Heart right ventricle (tissue), 16 donors: ENCODE results near the gene BECN2. TPM values are rescaled to one million over a fixed set of nuclear protein-coding genes. Genes with fewer than 3 reads are reported as not detected.

Experiments used
- ATAC-seq, 8 donors: fragments of 200-7000 bp; cut with Tn5 transposase; one replicate each; pipeline ENCODE4 v1.9.1; 2020; ENCODE audit warnings: mild to moderate bottlenecking in 8 of 8, moderate library complexity in 8 of 8, moderate number of reproducible peaks in 1 of 8
- DNase-seq, 2 donors: peaks; one replicate each; pipeline ENCODE4 v3.0.0-alpha.2; 2020
- H3K27ac ChIP-seq, 10 donors: fragments of 200-600 bp; sonication (generic) in 2 of 10; one replicate each; pipeline versions ENCODE4 v1.5.0 to v1.8.0; 2020 to 2022; ENCODE audit warnings: mild to moderate bottlenecking in 3 of 10
- H3K27me3 ChIP-seq, 7 donors: fragments of 200-600 bp; one replicate each; pipeline ENCODE4 v1.8.0; 2021 to 2022; ENCODE audit warnings: mild to moderate bottlenecking in 2 of 7
- H3K36me3 ChIP-seq, 9 donors: fragments of 200-600 bp; sonication (generic) in 1 of 9; one replicate each; pipeline versions ENCODE4 v1.5.0 to v1.8.0; 2020 to 2022; ENCODE audit warnings: mild to moderate bottlenecking in 2 of 9
- H3K4me1 ChIP-seq, 9 donors: fragments of 200-600 bp; sonication (generic) in 1 of 9; one replicate each; pipeline versions ENCODE4 v1.5.0 to v1.8.0; 2020 to 2022; ENCODE audit warnings: mild to moderate bottlenecking in 4 of 9
- H3K4me3 ChIP-seq, 10 donors: fragments of 200-600 bp; sonication (generic) in 2 of 10; one replicate each; pipeline versions ENCODE4 v1.5.0 to v1.8.0; 2020 to 2022; ENCODE audit warnings: mild to moderate bottlenecking in 7 of 10, moderate library complexity in 2 of 10
- H3K9me3 ChIP-seq, 11 donors: fragments of 200-600 bp in 10 of 11; sonication (generic) in 2 of 11; one replicate each; pipeline versions ENCODE4 v1.5.0 to v1.8.0; 2013 to 2022; ENCODE audit warnings: mild to moderate bottlenecking in 2 of 11, control low read depth in 1 of 11, moderate library complexity in 1 of 11
- CTCF ChIP-seq, 9 donors: fragments of 200-600 bp; sonication (generic) in 2 of 9; IDR thresholded peaks; one replicate each; pipeline versions ENCODE4 v1.5.0 to v1.8.0; 2021 to 2022; ENCODE audit warnings: antibody characterized with exemption in 9 of 9, mild to moderate bottlenecking in 5 of 9, moderate library complexity in 1 of 9
- WGBS, 2 donors: extraction: QIAGEN DNeasy Blood & Tissue Kit; methylation state at CpG; one replicate each; pipeline ENCODE4 v1.1.7; 2013; ENCODE audit warnings: inconsistent platforms in 1 of 2; 5-methylcytosine and 5-hydroxymethylcytosine counted together
- intact Hi-C, 10 donors: fragments of 100-400 bp; cut with DNase I; formaldehyde crosslinking; loops; one replicate each; pipeline versions ENCODE4 v1.11.1 to v1.14.2; 2022
- polyA plus RNA-seq, 2 donors: library from polyadenylated mRNA; stranded (reverse); fragments of 200-250 nt; gene quantifications; one replicate each; pipeline ENCODE4 v1.2.3, GENCODE V29; 2013
- total RNA-seq, 10 donors: library from RNA; stranded (reverse); fragmentation: NEBNext Ultra II Directional in 3 of 10; extraction: Animal tissue kit (Norgen Biotek cat#: 25700) in 3 of 10; gene quantifications; one replicate each; pipeline versions ENCODE4 v1.2.1 to v1.2.4, GENCODE V29; 2021 to 2023
- donor health status: Arrhythmogenic right ventricular cardiomyopathy.
- donor health status: ischemic (EF 13 %, LVEDD 7.1; RV severe dilation, severe dysfunction).
- donor health status: healthy with polysubstance abuse.
- donor health status: DM: no; HTN: yes; CAD: no.
- donor health status: DM: no; HTN: no; CAD: no.
- donor health status: ischemic (EF 25% LVEDD 6.9; RV normal size, moderate dysfunction).
- donor health status: ischemic (EF 25% LVEDD 5.7; RV mildly dilated, moderate dysfunction).
- donor health status: healthy.
- donor health status: DM: yes; HTN: yes; CAD: no.
- donor health status: Ischemic cardiomyopathy.
- donor health status: ischemic (EF 35%, LVEDD 5.7; RV mildly dilated, moderate dysfunction).
- donor health status: nonischemic (EF 11% LVEDD 7.7; RV severe dilation, severe dysfunction).
- donor health status: DM: yes; HTN: yes; CAD: no.
- donor health status: PGD.
- donor health status: ischemic (EF 29% LVEDD 5.4; RV normal size, mild dysfunction).
- donor health status: nonischemic (EF 23%, LVEDD 6.1; RV moderate dilation, normal function).

The BECN2 gene
- total and polyA plus RNA-seq, 12 donors = not detected

DNA sequence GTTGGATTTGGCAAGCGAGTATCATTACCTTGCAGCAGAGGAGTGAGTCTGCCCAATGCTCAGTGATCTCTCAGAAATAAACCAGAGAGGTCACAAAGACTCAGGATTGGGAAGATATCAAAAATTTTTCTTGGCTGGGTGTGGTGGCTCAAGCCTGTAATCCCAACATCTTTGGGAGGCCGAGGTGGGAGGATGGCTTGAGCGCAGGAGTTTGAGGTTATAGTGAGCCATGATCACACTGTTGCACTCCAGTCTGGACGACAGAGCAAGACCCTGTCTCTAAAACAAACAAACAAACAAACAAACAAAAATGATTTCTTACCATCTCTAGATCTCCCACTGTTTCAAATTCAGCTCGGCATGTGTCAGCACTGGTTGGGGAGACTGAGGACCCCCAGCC is 13.3 kb upstream of the BECN2 start:
- intact Hi-C loops = no loop called here
- Histone ChIP-seq H3K9me3 (peaks cover 0 to 4% (median 0%) of the 10 kb centered on the region in 11 donors), H3K36me3 (no peaks in the 10 kb centered on the region), H3K27me3 (peaks cover 0 to 4% (median 0%) of the 10 kb centered on the region in 7 donors), H3K4me1 (no peaks in the 10 kb centered on the region), H3K4me3 (no peak overlapping the region), H3K27ac (no peak overlapping the region)
- WGBS, 2 donors = 81 to 88% methylated on average over 5 of the region's 5 CpGs
- ATAC-seq (no peak), DNase-seq (no peak)
- no peak for TF ChIP-seq CTCF (IDR thresholded peaks at IDR 0.05)

DNA sequence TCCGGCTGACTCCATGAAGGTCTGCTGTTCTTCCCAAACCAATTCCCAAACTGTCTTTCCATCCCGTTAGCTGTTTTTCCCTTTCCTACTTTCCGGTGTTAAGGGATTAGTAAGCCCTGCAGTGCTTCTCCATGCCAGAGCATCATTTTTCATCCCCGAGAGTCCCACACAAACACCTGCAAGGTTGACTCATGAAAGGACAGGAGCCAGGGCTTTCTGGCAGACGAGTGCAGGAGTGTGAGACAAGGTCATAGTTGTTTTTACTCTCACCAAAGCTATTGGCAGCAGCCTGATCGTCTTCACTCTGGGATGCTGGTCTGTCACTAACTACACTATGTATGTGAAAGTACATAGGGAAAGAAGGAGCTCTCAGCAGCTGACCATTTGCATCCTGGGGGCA is 10.2 kb upstream of the BECN2 start:
- no peak overlapping the region for H3K4me3 ChIP-seq
- no peaks in the 10 kb centered on the region for H3K9me3 ChIP-seq
- TF ChIP-seq CTCF (IDR thresholded peaks at IDR 0.05) = no peak
- H3K27me3 ChIP-seq = no peaks in the 10 kb centered on the region
- intact Hi-C loops = no loop called here
- H3K4me1 ChIP-seq = no peaks in the 10 kb centered on the region
- H3K27ac ChIP-seq = no peak overlapping the region
- no peak for ATAC-seq
- WGBS, 2 donors = 64 to 71% methylated on average over 6 of the region's 6 CpGs
- no peaks in the 10 kb centered on the region for H3K36me3 ChIP-seq
- no peak for DNase-seq

DNA sequence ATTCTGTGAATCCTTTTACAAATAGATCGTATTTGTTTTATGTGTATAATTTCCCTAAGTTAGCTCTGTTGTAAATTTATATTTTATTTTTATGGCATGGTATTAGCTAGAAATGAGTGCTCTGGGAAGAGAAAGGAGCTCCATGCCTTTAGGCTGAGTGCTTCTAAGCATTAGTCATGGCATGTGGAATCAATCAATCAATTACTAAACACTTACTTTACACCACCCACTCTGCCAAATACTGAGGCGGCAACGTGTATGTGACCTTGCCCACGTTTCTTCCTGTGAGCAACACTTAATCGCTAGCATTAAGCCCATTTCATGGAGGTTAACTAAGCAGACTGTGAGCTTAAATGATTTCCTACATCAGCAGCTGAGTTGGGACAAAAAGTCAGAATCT is 7.2 kb upstream of the BECN2 start:
- Histone ChIP-seq H3K27me3 (peaks cover 0 to 4% (median 0%) of the 10 kb centered on the region in 7 donors), H3K27ac (no peak overlapping the region), H3K36me3 (no peaks in the 10 kb centered on the region), H3K9me3 (no peaks in the 10 kb centered on the region), H3K4me1 (no peaks in the 10 kb centered on the region), H3K4me3 (no peak overlapping the region)
- TF ChIP-seq CTCF (IDR thresholded peaks at IDR 0.05) = no peak
- no peak for DNase-seq
- intact Hi-C loops = no loop called here
- ATAC-seq = no peak
- WGBS, 2 donors = 76 to 77% methylated on average over 5 of the region's 5 CpGs

GRCh38 chr1:241962153-241962552 is 4.6 kb downstream of the BECN2 start:
- Histone ChIP-seq H3K36me3 (no peaks in the 10 kb centered on the region), H3K27ac (no peak overlapping the region), H3K9me3 (no peaks in the 10 kb centered on the region), H3K4me3 (no peak overlapping the region), H3K4me1 (no peaks in the 10 kb centered on the region), H3K27me3 (no peaks in the 10 kb centered on the region)
- intact Hi-C loops = no loop called here
- DNase-seq = no peak
- WGBS, 2 donors = 66 to 70% methylated on average over 2 of the region's 2 CpGs
- TF ChIP-seq CTCF (IDR thresholded peaks at IDR 0.05) = no peak
- ATAC-seq = no peak

DNA sequence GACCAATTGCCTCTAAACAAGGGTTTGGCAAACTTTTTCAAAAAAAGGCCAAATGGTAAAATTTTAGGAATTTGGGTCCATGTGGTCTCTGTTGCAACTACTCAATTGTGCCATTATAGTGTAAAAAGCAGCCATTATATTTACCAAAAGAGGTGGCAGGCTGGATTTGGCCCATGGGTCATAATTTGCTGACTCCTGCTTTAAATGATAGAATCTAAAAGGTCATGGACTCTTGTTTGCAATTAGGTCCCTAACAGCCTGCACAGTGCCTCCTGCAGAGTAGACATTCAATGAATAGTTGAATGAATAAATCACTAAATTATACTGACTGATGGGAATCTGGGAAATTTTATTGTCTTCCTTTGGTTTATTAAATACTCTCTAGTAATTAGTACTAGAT is 6.2 kb downstream of the BECN2 start:
- intact Hi-C loops = no loop called here
- Histone ChIP-seq H3K27me3 (no peaks in the 10 kb centered on the region), H3K4me1 (no peaks in the 10 kb centered on the region), H3K27ac (no peak overlapping the region), H3K9me3 (no peaks in the 10 kb centered on the region), H3K36me3 (no peaks in the 10 kb centered on the region), H3K4me3 (no peak overlapping the region)
- no peak for TF ChIP-seq CTCF (IDR thresholded peaks at IDR 0.05)
- DNase-seq (no peak), ATAC-seq (no peak)
